GM19455 (cell line): ENCODE measurements around the gene MYG1.
"Not testable (repeated sequence)": the region's sequence is repeated elsewhere in the genome, so short reads cannot be mapped to it uniquely, and the experiment has no call there.

Experiments
- ATAC-seq: cut with Tn5 transposase; IDR thresholded peaks from one replicate; pipeline ENCODE4 v1.9.1; 2021; ENCODE audit not compliant: unreplicated experiment

The MYG1 gene

DNA sequence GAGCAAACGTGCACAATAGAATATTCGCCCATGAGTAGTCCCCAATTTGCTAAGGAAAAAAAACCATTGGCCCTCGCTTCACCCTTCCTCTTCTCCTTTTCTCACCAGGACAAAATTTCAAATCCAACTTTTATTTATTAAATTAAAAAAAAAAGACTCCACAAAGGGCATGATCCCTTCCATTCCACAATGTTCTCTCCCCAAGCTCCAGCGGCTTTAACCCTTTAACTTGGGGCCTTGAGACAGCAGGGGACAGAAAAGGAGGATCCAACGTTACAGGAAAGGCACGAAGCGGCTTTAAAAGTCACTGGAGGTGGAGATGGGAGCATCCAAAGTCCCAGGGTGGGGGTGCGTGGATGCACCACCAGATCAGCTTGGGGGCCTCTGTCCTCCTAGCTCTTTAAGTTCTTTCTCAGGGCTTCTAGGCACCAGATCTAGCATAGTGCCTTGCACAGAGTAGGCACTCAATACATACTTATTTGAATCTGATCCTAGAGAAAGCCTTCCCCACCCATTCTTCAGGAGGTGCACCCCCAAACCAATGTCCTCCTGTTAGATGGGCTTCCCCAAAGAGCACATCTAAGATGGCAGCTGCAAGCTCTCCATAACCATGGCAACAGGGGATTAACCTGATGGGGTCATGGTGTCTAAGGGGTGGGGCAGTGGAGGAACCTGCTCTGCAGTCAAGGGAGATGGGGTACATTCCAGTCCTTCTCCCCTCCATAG is 27.1 kb downstream of the MYG1 start:
- ATAC-seq, result no peak

DNA sequence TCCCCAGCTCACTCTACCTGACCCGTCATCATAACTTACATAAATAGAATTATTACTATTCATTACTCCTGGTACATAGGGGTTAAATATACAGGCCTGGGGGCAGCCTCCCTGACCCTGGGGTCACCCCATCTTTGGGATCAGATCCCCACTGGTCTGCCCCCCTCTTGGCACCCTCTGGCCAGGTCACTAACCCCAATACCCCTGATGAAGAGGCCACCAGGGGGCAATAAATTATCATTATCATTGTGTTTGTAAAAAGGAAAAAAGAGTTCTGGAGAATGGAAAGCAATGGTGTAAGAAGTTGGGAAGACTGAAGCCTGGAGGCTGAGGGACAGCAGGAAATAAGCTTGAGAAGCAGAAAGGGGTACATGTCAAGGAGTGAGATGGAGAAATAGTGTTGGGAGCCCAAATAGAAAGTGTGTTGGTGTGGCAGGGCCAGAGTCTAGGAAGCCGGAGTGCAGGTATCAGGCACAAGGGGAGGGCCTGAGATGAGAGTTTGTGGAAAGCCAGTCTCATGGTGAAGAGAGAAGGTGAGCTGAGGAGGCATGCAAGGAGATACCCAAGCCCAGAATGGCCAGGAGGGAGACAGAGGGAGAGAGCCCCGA is 28.0 kb downstream of the MYG1 start:
- ATAC-seq, result no peak

DNA sequence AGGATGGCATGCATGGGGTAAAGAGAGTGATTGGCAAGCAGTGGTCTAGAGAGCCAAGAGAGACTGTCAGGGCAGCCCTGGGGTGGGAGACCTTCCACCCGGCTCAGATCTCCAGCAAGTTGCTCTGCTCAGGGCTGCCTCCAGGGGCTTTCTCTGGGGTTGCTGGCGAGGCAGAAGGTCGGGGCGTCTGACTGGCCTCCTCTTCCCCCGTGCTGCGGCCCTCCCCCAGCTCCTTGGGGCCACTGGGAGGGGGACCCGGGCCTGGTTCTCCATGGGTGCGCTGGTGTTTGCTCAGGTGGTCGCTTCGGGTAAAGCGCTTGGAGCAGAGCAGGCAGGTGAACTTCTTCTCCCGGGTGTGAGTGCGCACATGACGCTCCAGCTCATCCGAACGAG is 28.5 kb downstream of the MYG1 start:
- no peak for ATAC-seq

DNA sequence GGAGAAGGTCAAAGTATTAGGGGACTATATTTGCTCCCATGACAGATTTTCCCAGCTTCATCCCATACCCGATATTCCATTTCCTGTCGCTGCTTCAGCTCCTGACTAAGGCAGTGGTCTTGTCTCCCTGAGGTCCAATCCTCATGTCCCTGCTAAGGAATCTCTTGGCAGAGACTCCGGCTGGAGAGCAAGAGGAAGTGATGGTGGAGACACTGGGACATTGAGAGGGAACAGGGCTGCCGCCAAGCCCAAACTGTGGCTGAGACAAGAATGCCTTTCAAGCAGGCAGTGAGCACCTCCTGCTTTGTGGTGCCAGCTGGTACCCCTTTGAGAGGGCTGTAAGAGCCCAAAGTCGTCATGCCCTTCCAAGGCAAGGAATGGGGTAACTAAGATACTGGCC is 31.2 kb downstream of the MYG1 start:
- ATAC-seq, result no peak

DNA sequence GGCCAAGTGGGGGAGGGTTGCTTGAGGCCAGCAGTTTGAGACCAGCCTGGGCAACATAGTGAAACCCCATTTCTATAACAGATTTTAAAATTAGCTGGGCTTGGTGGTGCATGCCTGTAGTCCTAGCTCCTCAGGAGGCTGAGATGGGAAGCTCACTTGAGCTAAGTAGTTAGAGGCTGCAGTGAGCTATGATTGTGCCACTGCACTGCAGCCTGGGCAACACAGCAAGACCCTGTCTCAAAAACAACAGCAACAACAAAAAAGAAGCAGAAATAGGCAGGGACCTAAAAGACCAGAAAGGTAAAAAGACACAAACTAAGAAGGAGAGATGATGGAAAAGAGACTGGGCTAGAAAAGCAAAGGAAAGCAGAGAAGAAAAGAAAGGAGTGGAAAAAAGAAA is 32.8 kb downstream of the MYG1 start:
- not testable (repeated sequence) for ATAC-seq

DNA sequence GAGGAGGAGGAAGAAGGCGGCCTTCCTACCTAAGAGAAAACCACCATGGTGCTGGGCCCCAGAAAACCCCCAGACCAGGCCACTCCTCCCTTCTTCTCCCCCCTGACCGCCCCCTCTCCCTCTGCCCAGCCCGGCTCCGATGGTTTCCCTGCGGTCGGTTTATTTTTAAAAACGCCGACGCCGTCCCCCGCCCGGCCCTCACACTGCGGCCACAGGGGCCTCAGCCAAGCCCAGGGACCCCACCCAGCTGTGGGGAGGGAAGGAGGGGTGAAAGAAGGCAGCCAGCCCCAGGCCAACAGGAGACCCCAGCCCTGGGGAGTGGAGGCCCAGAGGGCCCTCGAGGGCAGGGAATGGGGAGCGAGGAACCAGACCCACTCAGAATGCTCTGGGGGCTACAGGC is 33.2 kb downstream of the MYG1 start:
- ATAC-seq, result no peak

DNA sequence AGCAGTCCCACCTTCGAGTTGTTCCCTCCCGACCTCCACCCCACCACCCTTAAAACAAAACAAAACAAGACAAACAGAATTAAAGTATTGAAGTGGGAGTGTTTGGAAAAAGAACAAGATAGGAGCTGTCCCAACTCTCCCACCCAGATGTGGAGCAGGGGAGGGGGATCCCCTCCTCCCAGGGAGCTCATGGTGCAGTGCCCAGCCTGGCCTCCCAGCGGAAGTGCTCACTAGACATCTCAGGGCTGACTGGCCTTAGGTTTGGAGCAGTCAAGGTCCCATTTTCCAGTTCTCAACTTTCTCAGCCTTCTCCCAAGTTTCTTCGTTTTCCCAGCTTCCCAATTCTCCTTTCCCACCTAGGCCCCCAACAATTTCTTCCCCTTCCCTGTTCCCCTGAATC is 33.8 kb downstream of the MYG1 start:
- ATAC-seq, result no peak

DNA sequence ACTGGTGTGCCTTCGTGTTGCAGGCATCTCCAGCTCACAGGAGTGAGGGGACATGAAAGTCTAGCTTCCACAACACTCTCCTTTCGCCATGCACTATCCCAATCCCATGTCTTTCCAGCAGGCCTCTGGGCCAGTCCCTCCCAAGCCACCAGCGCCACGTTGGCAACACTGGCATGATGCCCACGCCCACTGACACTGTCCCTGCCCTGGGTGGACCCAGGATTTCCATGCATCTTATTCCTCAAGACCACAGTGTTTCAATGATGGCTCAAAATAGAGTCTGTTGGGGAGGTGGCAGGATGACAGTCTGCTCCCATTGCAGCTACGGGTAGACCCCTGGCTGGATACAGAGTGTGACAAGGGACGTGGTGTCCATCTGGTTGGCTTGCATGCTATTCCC is 34.4 kb downstream of the MYG1 start:
- no peak for ATAC-seq

DNA sequence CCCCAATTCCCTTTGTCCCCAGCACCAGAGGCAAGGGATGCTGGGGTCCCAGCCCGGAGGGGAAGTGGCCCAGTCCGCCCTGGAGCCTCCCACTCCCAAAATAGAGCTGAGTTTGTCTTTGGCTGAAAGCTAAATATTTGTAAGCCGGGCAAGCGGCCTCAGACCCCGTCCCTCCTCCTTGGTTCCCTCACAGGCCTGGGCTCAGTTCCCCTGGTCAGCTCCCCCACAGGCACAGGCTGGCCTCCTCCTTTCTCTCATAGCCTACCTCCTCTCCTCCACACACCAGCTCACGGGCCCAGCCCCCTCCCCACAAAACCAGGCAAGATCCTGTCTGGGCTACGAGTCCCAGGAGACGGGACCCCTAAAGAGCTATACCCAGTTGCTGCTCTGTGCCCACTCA is 35.3 kb downstream of the MYG1 start:
- ATAC-seq, result no peak

DNA sequence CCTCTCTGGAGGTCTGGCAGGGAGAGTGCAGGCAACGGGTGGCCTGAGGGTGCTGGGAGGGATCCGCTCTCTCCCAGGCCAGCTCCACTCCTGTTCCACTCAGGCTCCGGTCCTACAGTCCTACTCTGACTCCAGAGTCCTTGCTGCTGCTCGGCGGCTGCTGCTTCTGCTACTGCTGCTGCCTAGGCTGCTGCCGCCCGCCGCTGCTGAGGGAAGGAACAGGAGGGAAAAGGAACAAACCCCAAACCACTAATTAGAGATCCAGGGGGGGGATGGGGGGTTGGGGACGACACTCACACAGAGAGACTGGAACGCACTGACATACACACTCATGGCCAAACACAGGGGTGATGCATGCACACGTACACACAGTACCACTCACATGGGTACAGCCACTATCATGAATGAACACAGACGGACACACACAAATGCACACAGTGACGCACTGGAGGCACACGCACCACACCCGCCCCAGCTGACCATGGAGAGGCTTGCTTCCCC is 36.7 kb downstream of the MYG1 start, which contains the start of gene SP7:
Gene SP7 (minus strand): TSS at position 174 of the 501 bp plus-strand sequence. CDS start 708 bp downstream, outside the sequence.
- no peak for ATAC-seq

DNA sequence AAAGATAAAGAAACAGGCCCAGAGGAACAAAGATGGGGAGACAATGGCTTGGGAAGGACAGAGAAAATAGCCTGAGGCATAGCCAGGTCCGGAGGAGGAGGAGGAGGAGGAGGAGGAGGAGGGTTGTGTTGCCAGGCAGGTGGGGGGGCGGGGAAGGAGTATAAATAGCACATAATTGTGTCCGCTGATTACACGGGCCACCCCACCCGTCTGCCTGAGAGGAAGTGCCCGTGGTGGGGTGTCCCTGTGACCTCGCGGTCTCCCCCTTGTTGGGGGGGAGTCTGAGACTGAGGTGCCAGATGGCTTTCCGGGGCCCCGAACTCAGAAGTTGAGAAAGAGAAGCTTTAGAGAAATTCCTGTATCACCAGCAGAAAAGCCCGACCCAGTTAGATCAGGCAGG is 38.5 kb downstream of the MYG1 start:
- ATAC-seq, result no peak

DNA sequence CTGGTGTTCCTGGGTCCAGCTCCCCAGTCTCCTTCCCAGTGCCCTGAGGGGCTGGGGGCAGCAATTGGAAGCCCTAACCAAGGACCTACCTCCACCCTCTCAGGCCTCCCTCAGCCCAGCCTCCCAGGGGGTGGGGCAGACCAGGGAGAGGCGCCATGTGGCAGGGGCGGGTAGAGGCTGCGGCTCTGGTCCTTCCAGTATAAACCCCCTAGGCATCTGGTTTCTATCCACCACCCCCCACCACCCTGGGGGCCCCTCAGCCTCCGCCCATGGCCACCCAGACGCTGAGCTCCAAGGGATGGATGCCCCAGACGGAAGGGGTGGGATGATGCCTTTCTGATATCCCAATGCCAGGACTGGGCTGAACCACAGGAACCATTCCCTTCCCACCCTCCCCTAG is 39.4 kb downstream of the MYG1 start:
- ATAC-seq, result no peak

DNA sequence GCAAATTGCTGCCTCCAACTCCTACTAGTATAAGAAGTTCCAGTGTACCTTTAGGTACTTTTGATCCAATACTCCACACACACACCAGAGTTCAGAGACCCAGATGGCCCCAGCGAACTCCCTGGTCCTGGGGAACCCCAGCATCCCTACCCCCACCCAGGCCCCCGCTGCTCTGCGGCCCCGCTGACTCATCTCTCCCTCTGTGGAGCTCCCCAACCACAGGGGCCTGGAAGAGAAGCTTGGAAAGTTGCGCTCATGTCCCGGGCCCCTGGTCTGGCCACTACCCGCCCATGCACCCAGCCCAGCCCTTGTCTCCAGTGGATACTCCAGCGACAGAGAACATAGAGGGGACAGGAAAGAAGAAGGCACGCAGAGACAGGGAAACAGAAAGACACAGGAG is 40.9 kb downstream of the MYG1 start:
- no peak for ATAC-seq

DNA sequence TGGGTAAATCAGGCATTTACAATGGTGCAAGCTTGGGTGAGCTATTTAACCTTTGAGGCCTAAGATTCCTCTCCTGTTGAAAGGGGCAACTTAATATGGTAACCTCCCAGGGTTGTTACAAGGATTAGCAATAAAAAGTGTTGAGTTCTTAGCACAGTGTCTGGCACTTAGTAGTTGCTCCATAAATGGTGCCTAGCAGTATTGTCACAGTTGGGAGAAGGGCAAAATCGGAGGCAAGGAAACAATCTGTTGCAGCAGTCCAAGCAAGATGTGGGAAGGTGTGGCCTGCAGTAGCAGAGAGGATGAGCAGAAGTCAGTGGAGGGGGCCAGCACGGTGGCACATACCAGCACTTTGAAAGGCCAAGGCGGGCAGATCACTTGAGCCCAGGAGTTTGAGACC is 44.0 kb downstream of the MYG1 start:
- ATAC-seq, result no peak

DNA sequence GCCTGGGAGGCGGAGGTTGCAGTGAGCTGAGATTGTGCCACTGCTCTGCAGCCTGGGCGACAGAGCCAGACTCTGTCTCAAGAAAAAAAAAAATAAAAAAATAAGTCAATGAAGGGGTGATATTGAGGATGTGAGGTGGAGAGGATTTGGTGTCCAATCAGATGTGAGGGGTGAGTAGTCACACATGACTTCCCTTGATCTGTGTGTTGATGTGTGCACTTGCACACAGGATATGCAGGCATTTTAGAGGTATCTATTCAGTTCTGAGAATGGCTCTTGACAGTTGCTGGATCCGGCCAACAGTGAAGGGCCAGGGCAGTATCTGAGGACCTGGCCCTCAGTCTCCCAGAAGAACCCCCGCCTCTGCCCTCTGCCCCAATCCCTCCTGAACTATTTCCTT is 44.5 kb downstream of the MYG1 start:
- no peak for ATAC-seq

DNA sequence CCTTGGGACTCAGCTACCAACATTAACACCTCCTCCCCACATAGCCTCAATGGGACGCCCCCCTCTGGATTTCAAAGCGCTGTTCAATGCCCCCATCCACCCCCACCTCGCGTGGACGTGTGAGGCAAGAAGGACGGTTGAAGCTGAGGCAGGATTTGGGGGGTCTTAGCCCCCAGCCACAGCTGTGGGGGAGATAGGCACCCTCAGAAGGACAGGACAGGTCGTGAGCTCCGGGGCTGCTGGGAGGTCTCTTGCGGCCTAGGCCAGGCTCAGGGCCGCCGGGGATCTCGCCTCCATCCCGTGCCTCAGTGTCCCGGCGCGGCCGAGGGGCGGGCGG is 45.0 kb downstream of the MYG1 start:
- ATAC-seq, result no peak

DNA sequence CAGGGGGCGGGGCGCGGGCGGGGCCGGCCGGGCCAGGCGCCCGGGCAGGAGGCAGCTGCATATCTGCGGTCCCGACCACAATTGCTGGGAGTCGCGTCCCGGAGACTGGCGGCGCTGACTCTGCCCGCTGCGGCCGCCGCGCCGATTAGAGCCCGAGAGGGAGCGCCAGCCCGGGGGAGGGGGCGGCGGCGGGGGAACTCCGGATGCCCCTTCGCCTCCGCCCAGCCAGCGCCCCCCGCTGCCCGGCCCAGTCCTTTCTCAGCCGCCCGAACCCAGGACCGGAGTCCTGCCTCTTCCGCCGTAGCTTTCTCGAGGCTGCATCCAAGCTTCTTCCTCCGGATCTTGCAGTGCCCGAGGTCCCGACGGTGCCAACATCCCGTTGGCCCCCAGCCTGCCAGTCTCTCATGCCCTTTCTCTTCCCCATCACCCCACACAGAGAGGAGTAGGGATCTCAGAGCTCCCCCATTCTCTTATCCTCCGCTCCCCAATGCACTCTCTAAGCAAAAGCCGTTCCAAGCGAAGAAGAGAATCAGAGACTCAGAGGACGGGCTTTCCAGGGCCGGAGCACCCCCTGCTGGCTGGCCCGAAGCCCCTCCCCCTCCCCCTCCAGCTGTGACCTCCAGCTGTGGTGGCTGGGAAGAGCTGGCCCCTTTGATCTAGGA is 45.5 kb downstream of the MYG1 start:
- peak; percentile 62 for ATAC-seq

DNA sequence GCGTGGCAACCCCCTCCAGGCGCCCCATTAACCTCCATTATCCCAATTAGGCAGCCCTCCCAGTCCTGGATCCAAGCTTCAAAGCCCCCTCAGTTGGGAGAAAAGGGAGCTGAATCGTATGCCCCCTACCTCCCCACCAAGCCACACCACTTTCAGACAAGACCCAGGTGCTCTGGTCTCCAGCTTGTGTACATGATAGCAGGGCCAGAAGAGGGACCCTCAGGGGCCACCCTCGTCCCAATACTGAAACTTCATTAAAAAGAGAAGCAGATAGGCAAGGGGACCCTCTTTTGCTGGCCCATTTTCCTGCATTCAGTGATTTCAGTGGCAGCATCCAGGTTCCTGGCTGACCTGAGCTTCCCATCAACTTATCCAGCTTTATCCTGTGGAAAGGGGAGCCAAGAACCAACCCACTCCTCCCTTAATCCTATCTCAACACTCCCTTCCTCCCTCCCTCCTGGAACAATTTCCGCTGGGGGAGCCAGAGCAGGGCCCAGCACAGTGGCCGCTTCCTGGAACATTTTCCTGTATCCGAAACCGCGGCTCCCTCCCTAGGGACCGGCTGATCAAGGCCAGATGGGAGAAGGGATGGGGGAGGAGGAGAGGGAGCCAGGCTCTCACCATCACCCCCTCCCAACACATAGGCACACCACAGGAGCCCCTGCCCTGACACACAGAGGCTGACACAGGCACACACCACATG is 46.1 kb downstream of the MYG1 start:
- ATAC-seq, result no peak

DNA sequence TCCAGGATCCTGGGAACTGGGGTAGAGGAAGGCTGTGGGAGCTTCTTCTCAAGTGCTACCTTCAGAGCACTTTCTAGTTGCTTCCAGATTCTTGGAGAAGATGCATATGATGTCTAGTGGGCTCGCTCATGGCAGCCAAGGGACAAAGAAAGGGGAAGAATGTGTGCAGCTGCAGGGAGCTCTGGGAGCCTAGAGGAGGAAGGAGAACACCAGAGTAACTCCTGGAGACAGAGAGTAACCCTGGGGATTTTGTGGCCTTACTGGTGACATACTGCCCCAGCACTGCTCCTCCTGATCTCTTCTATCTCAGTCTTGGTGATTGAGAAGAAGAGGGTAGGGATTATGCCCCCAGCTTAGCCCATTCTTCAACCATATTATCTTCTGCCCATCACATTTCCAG is 47.0 kb downstream of the MYG1 start:
- no peak for ATAC-seq

DNA sequence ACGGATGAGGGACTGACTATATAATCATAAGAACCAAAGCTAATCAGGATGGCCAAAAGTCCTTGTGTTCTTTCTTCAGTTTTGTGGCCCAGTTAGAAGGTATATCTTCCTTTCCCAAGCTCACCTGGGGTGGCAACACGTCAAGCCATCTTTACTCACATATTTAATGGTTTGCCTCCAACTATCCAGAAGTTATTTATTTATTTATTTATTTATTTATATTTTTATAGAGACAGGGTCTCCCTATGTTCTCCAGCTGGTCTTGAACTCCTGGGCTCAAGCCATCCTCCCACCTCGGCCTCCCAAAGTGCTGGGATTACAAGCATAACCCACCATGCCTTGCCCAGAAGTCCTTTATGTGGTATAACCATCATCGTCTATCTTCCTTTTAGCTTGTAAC is 48.4 kb downstream of the MYG1 start:
- ATAC-seq, result no peak

DNA sequence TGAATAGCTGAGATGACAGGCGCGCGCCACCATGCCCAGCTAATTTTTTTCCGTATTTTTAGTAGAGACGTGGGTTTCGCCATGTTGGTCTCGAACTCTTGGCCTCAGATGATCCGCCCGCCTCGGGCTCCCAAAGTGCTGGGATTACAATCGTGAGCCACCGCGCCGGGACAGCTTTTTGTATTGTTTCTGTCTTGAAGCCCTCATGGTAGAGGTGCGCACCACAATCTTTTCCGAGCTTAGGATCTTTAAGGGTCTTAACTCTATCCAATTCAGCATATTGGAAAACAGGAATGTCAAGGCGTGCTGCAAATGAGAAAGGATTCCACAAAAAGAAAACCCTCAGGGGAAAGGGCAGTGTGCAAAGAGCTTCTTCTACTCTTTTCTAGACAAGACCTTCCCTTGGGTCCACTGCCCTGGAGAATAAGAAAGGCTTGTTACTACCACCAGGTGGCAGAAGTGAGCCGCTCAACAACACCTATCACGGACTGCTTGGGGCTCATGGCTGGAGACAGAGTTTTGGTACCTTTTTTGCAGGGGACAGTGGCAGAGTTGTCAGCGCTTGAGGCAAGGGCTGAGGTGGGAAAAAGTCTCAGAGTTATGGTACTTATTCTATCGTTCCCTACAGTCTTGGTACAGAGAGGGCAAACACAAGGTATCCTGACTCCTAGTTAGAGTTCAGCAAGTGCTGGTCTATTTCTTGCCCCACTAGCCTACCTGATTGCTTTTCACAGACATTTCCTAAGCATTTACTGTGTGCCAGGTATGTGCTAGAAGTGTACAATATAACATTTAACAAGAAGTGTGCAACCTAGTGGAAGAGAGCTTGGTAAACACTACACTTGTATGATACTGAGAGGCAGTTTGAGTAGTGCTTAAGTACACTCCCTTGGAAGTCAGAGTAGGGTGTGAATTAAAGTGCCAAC is 53.1 kb downstream of the MYG1 start:
- ATAC-seq, result peak; percentile 79
